ENCODE data around the gene DCLK1.

Gene DCLK1

GRCh38 chr13:36057547-36057946 is 73.6 kb downstream of the DCLK1 start:
- H3K9me2 ChIP-seq (replicated peaks; ENCODE audit: low read depth, low read length): no peaks in the 10 kb centered on the region
- H3F3A ChIP-seq (ENCODE audit: low read depth): no peaks in the 10 kb centered on the region
- H4K20me1 ChIP-seq (ENCODE audit: insufficient read depth, low read length, poor library complexity, severe bottlenecking): no peaks in the 10 kb centered on the region
- H3K9me3 ChIP-seq (ENCODE audit: insufficient read depth, low read depth, low read length): 0 out of 2 replicates have a peak, but pooled peaks cover 2% of the 10 kb centered on the region
- no peaks in the 10 kb centered on the region for H3K79me2 ChIP-seq (ENCODE audit: insufficient read depth, low read length)
- H3K4me1 ChIP-seq (ENCODE audit: insufficient read depth, low read length, poor library complexity, severe bottlenecking): no peaks in the 10 kb centered on the region
- H3K4me3 ChIP-seq (ENCODE audit: low read length, poor library complexity, severe bottlenecking): no peak overlapping the region
- no peak overlapping the region for H3K4me2 ChIP-seq (ENCODE audit: low read depth, low read length, poor library complexity, severe bottlenecking)
- H2AFZ ChIP-seq (ENCODE audit: low read length): no peak overlapping the region
- no peaks in the 10 kb centered on the region for H3K27me3 ChIP-seq (ENCODE audit: insufficient read depth, low read length, poor library complexity, severe bottlenecking)
- no peaks in the 10 kb centered on the region for H3K36me3 ChIP-seq (ENCODE audit: insufficient read depth, low read length)
- TF ChIP-seq EZH2phosphoT487 (IDR thresholded peaks at IDR 0.05; ENCODE audit: borderline replicate concordance) (no peak), CTCF (conservative IDR thresholded peaks at IDR 0.05; ENCODE audit: low read length) (no peak)
- H3K9ac ChIP-seq (ENCODE audit: low read depth, low read length, poor library complexity, severe bottlenecking): no peak overlapping the region

- no peaks in the 10 kb centered on the region for H3K27me3 ChIP-seq (ENCODE audit: insufficient read depth, low read length, poor library complexity, severe bottlenecking)
- H3K36me3 ChIP-seq (ENCODE audit: insufficient read depth, low read length): no peaks in the 10 kb centered on the region
- H3F3A ChIP-seq (ENCODE audit: low read depth): no peaks in the 10 kb centered on the region
- H3K4me2 ChIP-seq (ENCODE audit: low read depth, low read length, poor library complexity, severe bottlenecking): no peak overlapping the region
- H3K4me1 ChIP-seq (ENCODE audit: insufficient read depth, low read length, poor library complexity, severe bottlenecking): no peaks in the 10 kb centered on the region
- 0 out of 2 replicates have a peak, but pooled peaks cover 2% of the 10 kb centered on the region for H3K9me3 ChIP-seq (ENCODE audit: insufficient read depth, low read depth, low read length)
- no peaks in the 10 kb centered on the region for H4K20me1 ChIP-seq (ENCODE audit: insufficient read depth, low read length, poor library complexity, severe bottlenecking)
- H3K9me2 ChIP-seq (replicated peaks; ENCODE audit: low read depth, low read length): no peaks in the 10 kb centered on the region
- no peak overlapping the region for H2AFZ ChIP-seq (ENCODE audit: low read length)
- TF ChIP-seq CTCF (conservative IDR thresholded peaks at IDR 0.05; ENCODE audit: low read length) (no peak), EZH2phosphoT487 (IDR thresholded peaks at IDR 0.05; ENCODE audit: borderline replicate concordance) (no peak)
- no peak overlapping the region for H3K4me3 ChIP-seq (ENCODE audit: low read length, poor library complexity, severe bottlenecking)
- no peaks in the 10 kb centered on the region for H3K79me2 ChIP-seq (ENCODE audit: insufficient read depth, low read length)
- H3K9ac ChIP-seq (ENCODE audit: low read depth, low read length, poor library complexity, severe bottlenecking): no peak overlapping the region
Measured at GRCh38 chr13:36057041-36057440, 74.1 kb downstream of the DCLK1 start.

- TF ChIP-seq EZH2phosphoT487 (IDR thresholded peaks at IDR 0.05; ENCODE audit: borderline replicate concordance) (no peak), CTCF (conservative IDR thresholded peaks at IDR 0.05; ENCODE audit: low read length) (no peak)
- Histone ChIP-seq H3K79me2 (ENCODE audit: insufficient read depth, low read length) (no peaks in the 10 kb centered on the region), H3K9ac (ENCODE audit: low read depth, low read length, poor library complexity, severe bottlenecking) (no peak overlapping the region)
Measured at GRCh38 chr13:36055366-36055765, 75.8 kb downstream of the DCLK1 start.

More at GRCh38 chr13:36055366-36055765, 75.8 kb downstream of the DCLK1 start:
- no peak overlapping the region for H2AFZ ChIP-seq (ENCODE audit: low read length)
- H3K4me3 ChIP-seq (ENCODE audit: low read length, poor library complexity, severe bottlenecking): no peak overlapping the region
- no peak overlapping the region for H3K4me2 ChIP-seq (ENCODE audit: low read depth, low read length, poor library complexity, severe bottlenecking)
- 0 out of 2 replicates have a peak, but pooled peaks cover 2% of the 10 kb centered on the region for H3K9me3 ChIP-seq (ENCODE audit: insufficient read depth, low read depth, low read length)
- H3K36me3 ChIP-seq (ENCODE audit: insufficient read depth, low read length): no peaks in the 10 kb centered on the region
- H3K27me3 ChIP-seq (ENCODE audit: insufficient read depth, low read length, poor library complexity, severe bottlenecking): no peaks in the 10 kb centered on the region
- H3K9me2 ChIP-seq (replicated peaks; ENCODE audit: low read depth, low read length): no peaks in the 10 kb centered on the region
- H4K20me1 ChIP-seq (ENCODE audit: insufficient read depth, low read length, poor library complexity, severe bottlenecking): no peaks in the 10 kb centered on the region
- H3K4me1 ChIP-seq (ENCODE audit: insufficient read depth, low read length, poor library complexity, severe bottlenecking): no peaks in the 10 kb centered on the region
- no peaks in the 10 kb centered on the region for H3F3A ChIP-seq (ENCODE audit: low read depth)

Measured in Loucy (cell line).